Rectal smooth muscle tissue (tissue), 1 donor: ENCODE measurements around the gene STARD13.

Experiments
- H3K27ac ChIP-seq: one replicate; pipeline ENCODE4 v1.7.0; 2013; ENCODE audit warnings: low read depth, low read length, inconsistent platforms
- H3K27me3 ChIP-seq: one replicate; pipeline ENCODE4 v1.7.0; 2013; ENCODE audit warnings: low read length; ENCODE audit not compliant: control insufficient read depth, insufficient read depth
- H3K36me3 ChIP-seq: one replicate; pipeline ENCODE4 v1.7.0; 2013; ENCODE audit warnings: low read length; ENCODE audit not compliant: control insufficient read depth, insufficient read depth
- H3K4me1 ChIP-seq: one replicate; pipeline ENCODE4 v1.7.0; 2013; ENCODE audit warnings: low read length; ENCODE audit not compliant: control insufficient read depth, insufficient read depth
- H3K4me3 ChIP-seq: one replicate; pipeline ENCODE4 v1.7.0; 2013; ENCODE audit warnings: low read length
- H3K9ac ChIP-seq: one replicate; pipeline ENCODE4 v1.7.0; 2013; ENCODE audit warnings: low read length

Gene STARD13

GRCh38 chr13:33265133-33265532 is 20.4 kb downstream of the STARD13 start:
- Histone ChIP-seq H3K4me1 (peaks cover 17% of the 10 kb centered on the region), H3K4me3 (no peak overlapping the region), H3K36me3 (no peaks in the 10 kb centered on the region), H3K9ac (no peak overlapping the region), H3K27me3 (no peaks in the 10 kb centered on the region), H3K27ac (peak overlapping the region; percentile 62)

- H3K27me3 ChIP-seq: no peaks in the 10 kb centered on the region
- H3K4me1 ChIP-seq: peaks cover 18% of the 10 kb centered on the region
- peak overlapping the region; percentile 62 for H3K27ac ChIP-seq
- H3K36me3 ChIP-seq: no peaks in the 10 kb centered on the region
- H3K9ac ChIP-seq: no peak overlapping the region
- no peak overlapping the region for H3K4me3 ChIP-seq
These were observed 21.0 kb downstream of the STARD13 start for GRCh38 chr13:33264620-33264978.

GRCh38 chr13:33263976-33264619 is 21.5 kb downstream of the STARD13 start:
- Histone ChIP-seq H3K4me1 (peaks cover 18% of the 10 kb centered on the region), H3K27me3 (no peaks in the 10 kb centered on the region), H3K4me3 (no peak overlapping the region), H3K27ac (peak overlapping the region; percentile 11), H3K36me3 (no peaks in the 10 kb centered on the region), H3K9ac (no peak overlapping the region)

GRCh38 chr13:33263484-33263883 is 22.1 kb downstream of the STARD13 start:
- no peak overlapping the region for H3K9ac ChIP-seq
- H3K27ac ChIP-seq: peak overlapping the region; percentile 71

GRCh38 chr13:33262997-33263396 is 22.6 kb downstream of the STARD13 start:
- Histone ChIP-seq H3K27ac (peak overlapping the region; percentile 71), H3K9ac (no peak overlapping the region), H3K36me3 (no peaks in the 10 kb centered on the region), H3K4me1 (peaks cover 22% of the 10 kb centered on the region), H3K4me3 (no peak overlapping the region), H3K27me3 (no peaks in the 10 kb centered on the region)

More at GRCh38 chr13:33263484-33263883, 22.1 kb downstream of the STARD13 start:
- no peak overlapping the region for H3K4me3 ChIP-seq
- no peaks in the 10 kb centered on the region for H3K36me3 ChIP-seq
- H3K27me3 ChIP-seq: no peaks in the 10 kb centered on the region
- H3K4me1 ChIP-seq: peaks cover 21% of the 10 kb centered on the region

GRCh38 chr13:33262594-33262993 is 23.0 kb downstream of the STARD13 start:
- H3K4me3 ChIP-seq: no peak overlapping the region
- H3K36me3 ChIP-seq: no peaks in the 10 kb centered on the region
- H3K27me3 ChIP-seq: no peaks in the 10 kb centered on the region
- peak overlapping the region; percentile 71 for H3K27ac ChIP-seq
- H3K9ac ChIP-seq: no peak overlapping the region
- peaks cover 23% of the 10 kb centered on the region for H3K4me1 ChIP-seq

- Histone ChIP-seq H3K9ac (no peak overlapping the region), H3K4me3 (peak overlapping the region; percentile 19), H3K27ac (peak overlapping the region; percentile 71), H3K36me3 (no peaks in the 10 kb centered on the region), H3K4me1 (peaks cover 24% of the 10 kb centered on the region), H3K27me3 (no peaks in the 10 kb centered on the region)
These were observed 23.5 kb downstream of the STARD13 start for GRCh38 chr13:33262062-33262487.

GRCh38 chr13:33261387-33262061 is 24.0 kb downstream of the STARD13 start:
- H3K9ac ChIP-seq: no peak overlapping the region
- H3K27ac ChIP-seq: peak overlapping the region; percentile 71
- peaks cover 24% of the 10 kb centered on the region for H3K4me1 ChIP-seq
- H3K36me3 ChIP-seq: no peaks in the 10 kb centered on the region
- H3K27me3 ChIP-seq: no peaks in the 10 kb centered on the region
- no peak overlapping the region for H3K4me3 ChIP-seq

- H3K27me3 ChIP-seq: no peaks in the 10 kb centered on the region
- peak overlapping the region; percentile 71 for H3K27ac ChIP-seq
- no peak overlapping the region for H3K4me3 ChIP-seq
- no peaks in the 10 kb centered on the region for H3K36me3 ChIP-seq
- H3K9ac ChIP-seq: no peak overlapping the region
- H3K4me1 ChIP-seq: peaks cover 24% of the 10 kb centered on the region
These were observed 25.1 kb downstream of the STARD13 start for GRCh38 chr13:33260168-33261098.

- Histone ChIP-seq H3K27me3 (no peaks in the 10 kb centered on the region), H3K4me1 (peaks cover 24% of the 10 kb centered on the region), H3K27ac (peak overlapping the region; percentile 51), H3K36me3 (no peaks in the 10 kb centered on the region), H3K4me3 (no peak overlapping the region), H3K9ac (no peak overlapping the region)
These were observed 26.3 kb downstream of the STARD13 start for GRCh38 chr13:33259296-33259695.

GRCh38 chr13:33258808-33259193 is 26.8 kb downstream of the STARD13 start:
- no peaks in the 10 kb centered on the region for H3K36me3 ChIP-seq
- H3K4me1 ChIP-seq: peaks cover 24% of the 10 kb centered on the region
- no peak overlapping the region for H3K4me3 ChIP-seq
- no peaks in the 10 kb centered on the region for H3K27me3 ChIP-seq
- H3K27ac ChIP-seq: peak overlapping the region; percentile 51
- no peak overlapping the region for H3K9ac ChIP-seq
